Mononuclear cell (primary cell): Measurements from ENCODE around the gene CYTH4. TPM values are rescaled to one million over a fixed set of nuclear protein-coding genes. Genes with fewer than 3 reads are reported as not detected.

ENCODE experiments used
- H3K27me3 ChIP-seq: 2 replicates; pipeline ENCODE4 v1.6.0; 2011; ENCODE audit warnings: low read length, control low read depth; ENCODE audit not compliant: insufficient read depth
- H3K4me1 ChIP-seq: 2 replicates; pipeline ENCODE4 v1.5.1; 2011; ENCODE audit warnings: mild to moderate bottlenecking, low read length, control low read depth; ENCODE audit not compliant: insufficient read depth
- H3K4me3 ChIP-seq: 2 replicates; pipeline ENCODE4 v1.5.1; 2011; ENCODE audit warnings: mild to moderate bottlenecking, low read length, moderate library complexity
- H3K9me3 ChIP-seq: 2 replicates; pipeline ENCODE4 v1.5.1; 2011; ENCODE audit warnings: low read depth, mild to moderate bottlenecking, control low read depth, low read length
- total RNA-seq: library from RNA; depleted of rRNA; stranded (reverse); fragments of >200 nt; gene quantifications from one replicate; pipeline ENCODE4 v1.2.3, GENCODE V29; 2012

CYTH4 gene
- total RNA-seq, 1 donor, result 124 TPM

DNA sequence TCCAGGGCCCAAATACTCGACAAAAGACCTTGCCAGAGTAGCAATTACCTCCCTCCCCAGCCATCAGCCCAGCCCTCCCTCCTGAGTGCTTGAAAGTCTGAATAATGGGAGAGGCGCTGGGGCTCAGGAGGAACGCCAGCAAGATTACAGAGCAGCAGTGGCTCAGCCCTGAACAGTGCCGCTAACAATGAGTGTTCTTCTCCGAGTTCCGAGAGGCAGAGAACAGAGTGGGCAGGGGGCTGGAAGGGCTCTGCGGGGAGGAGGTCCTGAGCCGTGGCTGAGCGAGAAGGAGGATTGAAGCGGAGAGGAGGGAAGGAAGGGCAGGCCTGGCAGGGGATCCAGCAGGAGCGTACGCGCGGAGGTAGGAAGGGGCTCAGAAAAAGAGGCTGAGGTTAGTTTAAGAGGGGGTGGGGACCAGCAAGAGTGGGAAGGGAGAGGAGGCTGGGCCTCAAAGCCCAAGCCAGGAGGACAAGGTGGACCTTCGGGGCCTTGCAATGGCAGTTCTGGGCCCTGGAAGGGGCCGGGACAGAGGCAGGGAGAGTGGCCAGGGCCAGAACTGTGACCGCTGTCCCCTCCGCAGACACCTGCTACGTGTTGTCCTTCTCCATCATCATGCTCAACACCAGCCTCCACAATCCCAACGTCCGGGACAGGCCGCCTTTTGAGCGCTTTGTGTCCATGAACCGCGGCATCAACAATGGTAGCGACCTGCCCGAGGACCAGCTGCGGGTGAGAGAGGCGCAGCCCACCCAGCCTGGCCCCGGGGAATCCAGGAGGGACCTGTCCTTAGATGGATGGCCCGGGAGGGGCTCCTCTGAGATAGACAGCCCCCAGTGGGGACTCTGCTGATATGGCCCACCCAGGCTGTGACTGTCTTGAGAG is 20.6 kb downstream of the CYTH4 start:
- H3K4me1 ChIP-seq, result peaks cover 100% of the 10 kb centered on the region
- no peak overlapping the region for H3K4me3 ChIP-seq
- H3K27me3 ChIP-seq, result no peaks in the 10 kb centered on the region
- H3K9me3 ChIP-seq, result no peaks in the 10 kb centered on the region

DNA sequence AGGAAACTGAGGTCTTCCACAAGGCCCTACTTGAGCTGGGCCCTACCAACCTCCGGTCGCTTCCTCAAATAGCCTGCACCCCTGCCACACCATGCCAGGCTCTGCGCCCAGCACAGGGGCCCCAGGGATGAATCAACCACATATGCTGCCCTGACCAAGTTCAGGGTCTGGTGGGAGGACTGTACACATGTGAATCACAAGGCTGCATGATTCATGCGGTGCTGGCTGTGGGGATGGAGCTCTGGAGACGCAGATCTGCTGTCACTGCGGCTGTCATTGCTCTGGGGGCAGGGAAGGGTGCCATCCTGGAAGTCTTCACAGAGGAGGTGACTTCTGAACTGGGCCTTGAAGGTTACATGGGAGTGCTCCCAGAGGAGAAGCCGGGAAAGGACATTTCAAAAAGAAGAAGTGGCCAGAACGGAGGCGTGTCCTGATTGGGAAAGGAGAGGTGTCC is 21.5 kb downstream of the CYTH4 start:
- Histone ChIP-seq H3K27me3 (no peaks in the 10 kb centered on the region), H3K4me3 (no peak overlapping the region), H3K4me1 (peaks cover 100% of the 10 kb centered on the region), H3K9me3 (no peaks in the 10 kb centered on the region)

- H3K9me3 ChIP-seq, result no peaks in the 10 kb centered on the region
- H3K4me3 ChIP-seq, result no peak overlapping the region
- no peaks in the 10 kb centered on the region for H3K27me3 ChIP-seq
- peaks cover 100% of the 10 kb centered on the region for H3K4me1 ChIP-seq
Measured at GRCh38 chr22:37304595-37305343, 22.5 kb downstream of the CYTH4 start.

DNA sequence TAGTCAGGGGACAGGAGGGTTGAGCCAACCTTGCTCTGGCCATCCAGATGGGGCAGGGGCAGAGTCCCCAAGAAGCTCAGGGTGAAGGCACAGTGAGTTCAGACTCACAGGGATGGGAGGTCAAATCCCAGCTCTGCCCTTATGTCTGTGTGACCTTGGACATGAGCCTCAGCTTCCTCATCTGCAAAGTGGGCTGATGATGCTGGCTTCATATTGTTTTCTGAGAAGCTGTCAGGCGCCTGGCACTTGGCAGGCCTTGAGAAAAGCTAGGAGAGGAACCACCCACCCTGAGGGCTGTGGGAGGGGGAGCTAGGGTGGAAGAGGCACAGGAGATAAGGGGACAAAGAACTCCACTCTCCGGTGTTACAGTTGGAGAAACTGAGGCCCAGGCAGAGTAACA is 23.6 kb downstream of the CYTH4 start:
- no peak overlapping the region for H3K4me3 ChIP-seq
- H3K27me3 ChIP-seq, result no peaks in the 10 kb centered on the region
- H3K4me1 ChIP-seq, result peaks cover 100% of the 10 kb centered on the region
- no peaks in the 10 kb centered on the region for H3K9me3 ChIP-seq

DNA sequence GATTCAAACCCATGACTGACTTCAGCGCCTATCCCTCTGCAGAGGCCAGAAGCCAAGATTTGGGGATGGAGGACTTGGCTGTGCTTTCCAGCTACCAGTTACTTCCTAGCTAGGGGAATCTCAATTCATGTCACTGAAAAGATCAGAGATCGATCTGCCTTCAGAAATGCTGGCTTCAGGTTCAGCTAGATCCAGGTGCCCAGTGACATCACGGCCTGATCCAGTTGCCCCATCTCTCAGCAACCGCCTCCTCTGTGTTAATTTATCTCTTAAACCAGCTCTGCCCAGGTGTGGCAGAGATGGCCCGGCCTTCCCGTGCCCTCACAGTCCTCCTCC is 24.2 kb downstream of the CYTH4 start:
- H3K4me3 ChIP-seq, result no peak overlapping the region
- H3K4me1 ChIP-seq, result peaks cover 100% of the 10 kb centered on the region
- no peaks in the 10 kb centered on the region for H3K9me3 ChIP-seq
- H3K27me3 ChIP-seq, result no peaks in the 10 kb centered on the region

- peaks cover 100% of the 10 kb centered on the region for H3K4me1 ChIP-seq
- H3K9me3 ChIP-seq, result no peaks in the 10 kb centered on the region
- H3K27me3 ChIP-seq, result no peaks in the 10 kb centered on the region
- no peak overlapping the region for H3K4me3 ChIP-seq
Measured at GRCh38 chr22:37308385-37309200, 26.3 kb downstream of the CYTH4 start.

DNA sequence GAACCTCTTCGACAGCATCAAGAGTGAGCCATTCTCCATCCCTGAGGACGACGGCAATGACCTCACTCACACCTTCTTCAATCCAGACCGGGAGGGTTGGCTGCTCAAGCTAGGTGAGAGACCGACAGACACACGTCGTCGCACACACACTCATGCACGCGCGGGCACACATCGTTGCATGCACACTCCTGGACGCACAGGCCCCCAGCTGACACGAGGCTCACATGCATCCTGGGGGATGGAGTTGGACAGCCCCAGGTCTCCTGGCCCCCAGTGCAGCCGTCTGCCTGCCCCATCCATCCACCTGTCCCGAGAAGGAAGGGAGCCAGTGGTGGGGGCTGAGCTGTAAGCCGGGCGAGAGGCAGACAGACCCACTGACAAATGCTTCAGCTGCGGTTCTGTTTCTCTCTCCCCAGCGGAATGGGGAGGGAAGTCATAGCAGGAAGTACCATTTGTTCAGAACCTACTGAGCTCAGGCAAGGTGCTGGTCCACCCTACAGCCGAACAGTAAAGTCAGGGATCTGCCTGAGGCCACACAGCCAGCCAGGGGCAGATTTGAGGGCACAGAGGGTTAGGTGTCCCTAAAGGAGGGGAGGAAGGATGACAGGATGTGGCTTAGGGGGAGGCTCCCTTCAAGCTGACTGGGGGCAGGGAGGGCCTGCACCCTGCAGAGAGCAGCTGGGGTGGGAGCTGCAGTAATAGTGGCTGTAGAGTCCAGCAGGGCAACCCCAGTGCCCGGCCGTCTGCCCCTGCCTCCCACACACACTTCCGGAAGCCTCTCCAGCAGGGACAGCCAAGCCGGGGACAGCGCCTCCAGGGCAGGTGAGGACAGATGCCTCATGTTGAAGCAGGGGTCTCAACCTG is 27.1 kb downstream of the CYTH4 start:
- H3K4me1 ChIP-seq, result peaks cover 100% of the 10 kb centered on the region
- H3K27me3 ChIP-seq, result no peaks in the 10 kb centered on the region
- H3K9me3 ChIP-seq, result no peaks in the 10 kb centered on the region
- H3K4me3 ChIP-seq, result no peak overlapping the region

DNA sequence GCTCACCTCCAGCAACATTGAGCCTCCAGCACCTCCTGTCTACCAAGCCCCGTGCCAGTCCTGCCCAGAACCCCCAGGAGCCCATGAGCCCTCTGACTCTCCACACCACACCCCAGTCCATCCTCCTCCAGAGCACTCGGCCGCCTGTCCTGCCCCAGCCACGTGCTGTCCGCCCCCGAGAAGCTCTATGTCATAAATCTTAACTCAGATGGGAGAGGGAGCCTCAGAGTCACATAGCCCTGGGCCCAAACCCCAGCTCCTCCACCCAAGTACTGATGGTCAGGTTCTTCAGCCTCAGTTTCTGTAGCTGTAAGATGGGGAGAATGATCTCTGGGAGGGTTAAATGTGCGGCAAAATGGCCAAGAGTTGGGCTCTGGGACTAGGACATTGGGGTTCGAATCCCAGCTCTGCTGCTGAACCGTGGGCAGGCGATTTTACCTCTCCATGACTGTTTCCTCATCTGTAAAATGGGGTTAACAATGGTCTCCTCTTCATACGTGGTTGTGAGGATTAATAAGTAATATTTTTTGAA is 27.8 kb downstream of the CYTH4 start:
- H3K4me3 ChIP-seq, result no peak overlapping the region
- no peaks in the 10 kb centered on the region for H3K9me3 ChIP-seq

DNA sequence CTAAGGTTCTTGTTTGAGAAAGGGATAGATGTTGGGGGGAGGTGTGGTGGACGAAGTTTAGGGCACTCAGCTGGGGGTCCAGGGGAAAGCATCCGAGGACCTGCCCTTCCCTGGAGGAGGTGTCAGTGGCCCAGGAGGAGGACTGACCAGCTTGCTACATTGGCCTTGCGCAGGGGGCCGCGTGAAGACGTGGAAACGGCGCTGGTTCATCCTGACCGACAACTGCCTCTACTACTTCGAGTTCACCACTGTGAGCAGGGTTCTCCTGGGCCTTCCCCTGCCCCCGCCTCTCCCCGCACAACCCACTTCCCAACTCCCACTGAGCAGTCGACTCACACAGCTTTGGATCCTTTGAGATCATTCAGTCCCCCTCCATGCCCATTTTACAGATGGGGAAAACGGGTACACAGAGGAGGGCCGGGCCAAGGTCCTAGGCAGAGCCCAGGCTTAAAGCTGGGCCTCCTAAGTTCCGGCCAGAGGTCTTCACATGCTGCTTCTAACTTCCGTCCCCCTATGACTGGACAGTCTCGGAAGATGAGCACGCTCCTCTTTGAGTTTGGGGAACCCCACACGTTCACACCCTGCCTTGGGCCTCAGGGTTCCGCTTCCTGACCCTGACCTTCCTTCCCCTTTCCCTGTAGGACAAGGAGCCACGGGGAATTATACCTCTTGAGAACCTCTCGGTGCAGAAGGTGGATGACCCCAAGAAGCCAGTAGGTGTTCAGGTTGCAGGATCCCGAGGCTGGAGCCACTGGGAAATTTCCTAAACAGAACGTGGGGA is 28.7 kb downstream of the CYTH4 start:
- no peaks in the 10 kb centered on the region for H3K27me3 ChIP-seq
- no peak overlapping the region for H3K4me3 ChIP-seq
- no peaks in the 10 kb centered on the region for H3K9me3 ChIP-seq
- peaks cover 95% of the 10 kb centered on the region for H3K4me1 ChIP-seq

More for the DNA sequence above, 27.8 kb downstream of the CYTH4 start:
- H3K4me1 ChIP-seq, result peaks cover 100% of the 10 kb centered on the region
- H3K27me3 ChIP-seq, result no peaks in the 10 kb centered on the region

GRCh38 chr22:37311761-37312312 is 29.5 kb downstream of the CYTH4 start:
- peaks cover 95% of the 10 kb centered on the region for H3K4me1 ChIP-seq
- no peaks in the 10 kb centered on the region for H3K27me3 ChIP-seq
- no peaks in the 10 kb centered on the region for H3K9me3 ChIP-seq
- no peak overlapping the region for H3K4me3 ChIP-seq

- H3K4me1 ChIP-seq, result peaks cover 87% of the 10 kb centered on the region
- no peak overlapping the region for H3K4me3 ChIP-seq
- H3K27me3 ChIP-seq, result no peaks in the 10 kb centered on the region
- no peaks in the 10 kb centered on the region for H3K9me3 ChIP-seq
Measured at GRCh38 chr22:37312549-37313183, 30.4 kb downstream of the CYTH4 start.

DNA sequence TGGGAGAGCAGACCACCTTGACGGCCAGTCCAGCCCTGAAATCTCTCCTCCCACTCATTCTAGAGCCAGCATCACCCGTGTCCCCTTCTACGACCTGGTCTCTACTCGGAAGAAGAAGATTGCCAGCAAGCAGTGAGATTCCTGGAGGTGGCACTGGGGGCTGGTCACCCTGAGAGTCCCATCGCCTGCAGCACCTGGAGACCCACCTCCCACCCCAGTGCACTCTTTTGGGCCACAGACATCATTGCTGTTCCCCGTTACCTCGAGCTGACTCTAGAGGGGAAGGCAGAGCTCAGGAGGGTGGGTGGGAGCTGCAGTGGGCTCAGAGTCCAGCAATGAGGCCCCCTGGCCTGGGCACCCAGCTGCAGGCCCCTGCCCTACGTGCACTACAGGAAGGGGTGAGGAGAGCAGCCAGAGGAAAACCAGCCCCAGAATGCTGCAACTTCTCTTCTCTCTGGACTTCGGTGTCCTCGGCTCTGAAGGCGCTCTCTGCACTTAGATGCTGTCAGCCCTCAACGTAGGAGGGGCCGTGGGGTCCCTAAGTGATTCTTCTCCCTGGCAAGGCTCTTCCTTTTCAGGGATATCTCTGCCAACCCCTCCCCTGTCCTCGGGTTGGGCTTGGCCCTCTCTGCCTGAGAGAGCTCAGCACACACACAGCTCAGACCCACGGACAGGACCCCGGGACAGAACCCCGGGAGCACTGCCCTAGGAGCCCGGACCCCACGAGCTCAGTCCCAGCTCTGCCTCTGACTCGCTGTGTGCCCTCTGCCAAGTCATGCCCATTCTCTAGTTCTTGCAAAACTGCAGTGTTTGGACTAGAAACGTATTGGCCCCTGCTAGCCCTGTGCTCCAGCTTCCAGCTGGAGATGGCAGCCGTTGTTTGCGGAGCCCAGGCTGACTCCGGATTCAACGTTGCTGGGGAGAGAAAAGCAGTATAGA is 31.3 kb downstream of the CYTH4 start:
- H3K4me1 ChIP-seq, result peaks cover 77% of the 10 kb centered on the region
- no peaks in the 10 kb centered on the region for H3K27me3 ChIP-seq
- no peaks in the 10 kb centered on the region for H3K9me3 ChIP-seq
- no peak overlapping the region for H3K4me3 ChIP-seq
